Glutamatergic neuron (in vitro differentiated cells): ENCODE measurements around the gene DPH1. TPM values are rescaled to one million over a fixed set of nuclear protein-coding genes. Genes with fewer than 3 reads are reported as not detected.
A peak's percentile ranks its signal among the peaks of the same experiment; 100 is the strongest.

ENCODE experiments used
- DNase-seq: peaks from one replicate; pipeline ENCODE4 v3.0.0; 2022
- H3K27ac Mint-ChIP-seq: one replicate; pipeline ENCODE4 v1.8.0; 2020; ENCODE audit warnings: mild to moderate bottlenecking, mixed read lengths, inconsistent platforms; ENCODE audit not compliant: unreplicated experiment
- H3K27me3 Mint-ChIP-seq: one replicate; pipeline ENCODE4 v1.8.0; 2020; ENCODE audit warnings: mild to moderate bottlenecking, moderate library complexity, mixed read lengths, inconsistent platforms; ENCODE audit not compliant: unreplicated experiment
- H3K36me3 Mint-ChIP-seq: one replicate; pipeline ENCODE4 v1.8.0; 2020; ENCODE audit warnings: mild to moderate bottlenecking, mixed read lengths, inconsistent platforms; ENCODE audit not compliant: unreplicated experiment
- H3K4me1 Mint-ChIP-seq: one replicate; pipeline ENCODE4 v1.8.0; 2020; ENCODE audit warnings: mild to moderate bottlenecking, low read depth, mixed read lengths, inconsistent platforms; ENCODE audit not compliant: unreplicated experiment
- H3K4me3 Mint-ChIP-seq: one replicate; pipeline ENCODE4 v1.8.0; 2020; ENCODE audit warnings: mild to moderate bottlenecking, mixed read lengths, inconsistent platforms; ENCODE audit not compliant: unreplicated experiment
- H3K9me3 Mint-ChIP-seq: one replicate; pipeline ENCODE4 v1.8.0; 2020; ENCODE audit warnings: mild to moderate bottlenecking, moderate library complexity, mixed read lengths, inconsistent platforms; ENCODE audit not compliant: unreplicated experiment
- total RNA-seq: library from RNA; stranded (reverse); fragmentation: NEBNext Ultra II Directional; extraction: Animal tissue kit (Norgen Biotek cat#: 25700); gene quantifications from one replicate; pipeline ENCODE4 v1.2.1, GENCODE V29; 2021; ENCODE audit not compliant: unreplicated experiment
- TF ChIP-seq, protein P1 (sequence below): fragments of 200-600 bp; sonication (generic); IDR thresholded peaks from one replicate; pipeline ENCODE4 v1.5.0; 2021; ENCODE audit not compliant: partially characterized antibody, unreplicated experiment

DPH1 gene
- total RNA-seq, 1 donor from 2014 or later = 36.4 TPM

DNA sequence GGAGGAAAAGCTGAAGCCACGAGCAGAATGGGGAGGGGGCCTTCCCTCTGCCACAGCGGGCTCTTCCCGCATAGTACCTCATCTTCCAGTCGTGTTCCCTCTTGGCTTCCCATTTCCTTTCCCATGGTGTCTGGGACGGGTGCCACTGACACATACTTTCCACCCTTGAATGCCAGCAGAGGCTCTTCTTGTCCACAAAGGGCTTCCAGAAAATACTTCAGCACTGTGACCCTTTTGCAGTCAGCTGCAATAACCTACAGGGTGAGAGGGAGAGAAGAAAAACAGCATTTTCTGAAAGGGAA, 55.6 kb downstream of the DPH1 start:
- Mint-ChIP-seq H3K27me3 (peaks cover 4% of the 10 kb centered on the region), H3K36me3 (no peaks in the 10 kb centered on the region), H3K27ac (no peak overlapping the region), H3K9me3 (peaks cover 2% of the 10 kb centered on the region), H3K4me1 (peaks cover 55% of the 10 kb centered on the region), H3K4me3 (no peak overlapping the region)
- TF ChIP-seq, protein P1, sequence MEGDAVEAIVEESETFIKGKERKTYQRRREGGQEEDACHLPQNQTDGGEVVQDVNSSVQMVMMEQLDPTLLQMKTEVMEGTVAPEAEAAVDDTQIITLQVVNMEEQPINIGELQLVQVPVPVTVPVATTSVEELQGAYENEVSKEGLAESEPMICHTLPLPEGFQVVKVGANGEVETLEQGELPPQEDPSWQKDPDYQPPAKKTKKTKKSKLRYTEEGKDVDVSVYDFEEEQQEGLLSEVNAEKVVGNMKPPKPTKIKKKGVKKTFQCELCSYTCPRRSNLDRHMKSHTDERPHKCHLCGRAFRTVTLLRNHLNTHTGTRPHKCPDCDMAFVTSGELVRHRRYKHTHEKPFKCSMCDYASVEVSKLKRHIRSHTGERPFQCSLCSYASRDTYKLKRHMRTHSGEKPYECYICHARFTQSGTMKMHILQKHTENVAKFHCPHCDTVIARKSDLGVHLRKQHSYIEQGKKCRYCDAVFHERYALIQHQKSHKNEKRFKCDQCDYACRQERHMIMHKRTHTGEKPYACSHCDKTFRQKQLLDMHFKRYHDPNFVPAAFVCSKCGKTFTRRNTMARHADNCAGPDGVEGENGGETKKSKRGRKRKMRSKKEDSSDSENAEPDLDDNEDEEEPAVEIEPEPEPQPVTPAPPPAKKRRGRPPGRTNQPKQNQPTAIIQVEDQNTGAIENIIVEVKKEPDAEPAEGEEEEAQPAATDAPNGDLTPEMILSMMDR = no peak
- no peak for DNase-seq

- peaks cover 6% of the 10 kb centered on the region for H3K27me3 Mint-ChIP-seq
- H3K9me3 Mint-ChIP-seq = peaks cover 2% of the 10 kb centered on the region
- no peak for DNase-seq
- H3K36me3 Mint-ChIP-seq = no peaks in the 10 kb centered on the region
- TF ChIP-seq, protein P1 = no peak
- H3K4me3 Mint-ChIP-seq = no peak overlapping the region
- no peak overlapping the region for H3K27ac Mint-ChIP-seq
- peaks cover 60% of the 10 kb centered on the region for H3K4me1 Mint-ChIP-seq
Observed at GRCh38 chr17:2086306-2086705, 56.4 kb downstream of the DPH1 start.

DNA sequence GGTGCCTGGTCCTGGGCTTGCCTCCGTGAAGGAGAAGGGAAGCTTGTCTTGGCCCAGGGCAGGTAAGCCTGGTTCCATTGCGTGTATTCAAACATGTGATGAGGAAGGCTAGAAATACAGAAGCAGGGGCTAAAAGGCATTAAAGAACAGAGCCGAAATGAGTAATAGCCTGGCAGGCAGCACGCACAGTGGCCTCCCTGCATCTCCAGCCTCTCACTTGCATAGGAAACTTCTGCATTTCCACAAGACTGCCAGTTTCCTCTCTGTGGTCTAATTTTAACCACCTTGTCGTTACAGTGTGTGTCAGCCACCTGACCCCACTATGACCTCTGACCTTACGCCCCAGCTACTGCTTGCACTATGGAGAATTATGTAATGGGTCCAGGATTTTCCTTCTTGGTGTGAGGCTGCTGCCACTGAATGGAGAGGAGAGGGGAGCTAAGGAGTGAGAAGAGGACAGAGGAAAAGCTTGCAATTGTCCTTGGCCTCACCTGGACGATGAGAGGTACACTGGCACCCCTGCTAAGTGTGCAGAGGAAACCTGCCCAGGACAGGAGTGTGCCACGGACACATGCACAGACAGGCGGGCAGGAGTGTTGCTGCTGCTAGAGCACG, 57.8 kb downstream of the DPH1 start:
- H3K4me3 Mint-ChIP-seq = peak overlapping the region; percentile 22
- H3K9me3 Mint-ChIP-seq = peaks cover 4% of the 10 kb centered on the region
- H3K27ac Mint-ChIP-seq = no peak overlapping the region
- peaks cover 6% of the 10 kb centered on the region for H3K27me3 Mint-ChIP-seq
- no peaks in the 10 kb centered on the region for H3K36me3 Mint-ChIP-seq
- H3K4me1 Mint-ChIP-seq = peaks cover 54% of the 10 kb centered on the region
- DNase-seq = no peak
- TF ChIP-seq, protein P1 = no peak

GRCh38 chr17:2089021-2089422, 59.1 kb downstream of the DPH1 start:
- H3K27me3 Mint-ChIP-seq = peaks cover 8% of the 10 kb centered on the region
- no peak overlapping the region for H3K27ac Mint-ChIP-seq
- no peak for DNase-seq
- H3K4me1 Mint-ChIP-seq = peaks cover 44% of the 10 kb centered on the region
- TF ChIP-seq, protein P1 = no peak
- peak overlapping the region; percentile 61 for H3K4me3 Mint-ChIP-seq
- H3K36me3 Mint-ChIP-seq = no peaks in the 10 kb centered on the region
- peaks cover 4% of the 10 kb centered on the region for H3K9me3 Mint-ChIP-seq

GRCh38 chr17:2090210-2090641, 60.3 kb downstream of the DPH1 start:
- no peak overlapping the region for H3K4me3 Mint-ChIP-seq

More at GRCh38 chr17:2090210-2090641, 60.3 kb downstream of the DPH1 start:
- DNase-seq = no peak
- TF ChIP-seq, protein P1 = no peak
- Mint-ChIP-seq H3K27me3 (peaks cover 8% of the 10 kb centered on the region), H3K27ac (no peak overlapping the region), H3K9me3 (peaks cover 4% of the 10 kb centered on the region), H3K4me1 (peaks cover 39% of the 10 kb centered on the region), H3K36me3 (no peaks in the 10 kb centered on the region)
